HEK293 (cell line): Measurements from ENCODE around the gene C1orf141.

ENCODE experiments used
- CTCF ChIA-PET: fragments of 350-600 bp; formaldehyde crosslinking; extraction: SDS; loops from one replicate; lab custom pipeline; 2021; ENCODE audit warnings: antibody characterized with exemption; lab: Yijun Ruan, JAX
- POLR2A ChIA-PET: fragments of 300-600 bp; formaldehyde crosslinking; extraction: SDS; loops from one replicate; lab custom pipeline; 2020; ENCODE audit warnings: antibody characterized with exemption, inconsistent platforms; lab: Yijun Ruan, JAX
- H3K27ac ChIP-seq: fragments of 200-500 bp; sonication (Bioruptor generic); 2 replicates; pipeline ENCODE4 v1.5.1; 2014; ENCODE audit warnings: low read depth, low read length, control low read depth, inconsistent platforms; ENCODE audit errors: extremely low read depth
- H3K36me3 ChIP-seq, 2 experiments: fragments of 200-500 bp in 1 of 2; sonication (Bioruptor generic) in 1 of 2; 1 replicate in 1 of 2; 2 replicates in 1 of 2; pipeline ENCODE4 v1.5.1; 2014 to 2017; ENCODE audit warnings: inconsistent platforms in 2 of 2, low read length in 2 of 2; ENCODE audit not compliant: control insufficient read depth in 2 of 2, insufficient read depth in 1 of 2
- H3K4me1 ChIP-seq: fragments of 200-500 bp; sonication (Bioruptor generic); 2 replicates; pipeline ENCODE4 v1.5.1; 2014; ENCODE audit warnings: mild to moderate bottlenecking, low read length, inconsistent platforms; ENCODE audit not compliant: control insufficient read depth, insufficient read depth
- H3K4me3 ChIP-seq: 2 replicates; pipeline ENCODE4 v1.5.1; 2011; ENCODE audit warnings: low read depth, mild to moderate bottlenecking, control low read depth, low read length, moderate library complexity
- H3K9me3 ChIP-seq: fragments of 200-500 bp; sonication (Bioruptor generic); 2 replicates; pipeline ENCODE4 v1.5.1; 2014; ENCODE audit warnings: low read depth, low read length, inconsistent platforms; ENCODE audit not compliant: control insufficient read depth, insufficient read depth
- KLF17 ChIP-seq: fragments of 450-650 bp; formaldehyde crosslinking; IDR thresholded peaks from 2 replicates; pipeline ENCODE4 v1.5.1; 2016; ENCODE audit warnings: missing biosample characterization, missing genetic modification characterization
- MYNN ChIP-seq: fragments of 450-650 bp; formaldehyde crosslinking; IDR thresholded peaks from 2 replicates; pipeline ENCODE4 v1.5.1; 2016; ENCODE audit warnings: missing biosample characterization, missing genetic modification characterization, borderline replicate concordance
- PATZ1 ChIP-seq: fragments of 450-650 bp; formaldehyde crosslinking; IDR thresholded peaks from 2 replicates; pipeline ENCODE4 v1.5.1; 2016; ENCODE audit warnings: missing biosample characterization, missing genetic modification characterization
- PRDM10 ChIP-seq: fragments of 450-650 bp; formaldehyde crosslinking; IDR thresholded peaks from 2 replicates; pipeline ENCODE4 v1.5.1; 2016; ENCODE audit warnings: missing biosample characterization, missing genetic modification characterization
- SP3 ChIP-seq: fragments of 450-650 bp; formaldehyde crosslinking; IDR thresholded peaks from 2 replicates; pipeline ENCODE4 v1.5.1; 2016; ENCODE audit warnings: missing biosample characterization, missing genetic modification characterization
- ZBTB10 ChIP-seq: fragments of 450-650 bp; formaldehyde crosslinking; IDR thresholded peaks from 2 replicates; pipeline ENCODE4 v1.5.1; 2016; ENCODE audit warnings: missing biosample characterization, missing genetic modification characterization
- ZBTB48 ChIP-seq: fragments of 450-650 bp; formaldehyde crosslinking; IDR thresholded peaks from 2 replicates; pipeline ENCODE4 v1.5.1; 2016; ENCODE audit warnings: missing biosample characterization, missing genetic modification characterization
- ZFP3 ChIP-seq: fragments of 450-650 bp; formaldehyde crosslinking; IDR thresholded peaks from 2 replicates; pipeline ENCODE4 v1.5.1; 2016; ENCODE audit warnings: low read depth, missing biosample characterization, missing genetic modification characterization
- ZNF248 ChIP-seq: fragments of 450-650 bp; formaldehyde crosslinking; IDR thresholded peaks from 2 replicates; pipeline ENCODE4 v1.5.1; 2017; ENCODE audit warnings: missing biosample characterization, missing genetic modification characterization
- ZNF37A ChIP-seq: fragments of 450-650 bp; IDR thresholded peaks from 2 replicates; pipeline ENCODE4 v1.5.1; 2018; ENCODE audit warnings: missing biosample characterization, missing genetic modification characterization
- ZNF48 ChIP-seq: fragments of 450-650 bp; formaldehyde crosslinking; IDR thresholded peaks from 2 replicates; pipeline ENCODE4 v1.5.1; 2016; ENCODE audit warnings: missing biosample characterization, missing genetic modification characterization
- ZNF501 ChIP-seq: fragments of 450-650 bp; formaldehyde crosslinking; IDR thresholded peaks from 2 replicates; pipeline ENCODE4 v1.5.1; 2016; ENCODE audit warnings: missing biosample characterization, missing genetic modification characterization
- ZNF549 ChIP-seq: fragments of 450-650 bp; IDR thresholded peaks from 2 replicates; pipeline ENCODE4 v1.5.1; 2018; ENCODE audit warnings: missing biosample characterization, missing genetic modification characterization, mild to moderate bottlenecking, inconsistent platforms, moderate library complexity
- ZNF629 ChIP-seq: fragments of 450-650 bp; formaldehyde crosslinking; IDR thresholded peaks from 2 replicates; pipeline ENCODE4 v1.5.1; 2017; ENCODE audit warnings: missing biosample characterization, missing genetic modification characterization
- ZNF677 ChIP-seq: fragments of 450-650 bp; IDR thresholded peaks from 2 replicates; pipeline ENCODE4 v1.5.0; 2018; ENCODE audit warnings: missing biosample characterization, mild to moderate bottlenecking, missing genetic modification characterization, moderate library complexity
- ZNF707 ChIP-seq: fragments of 450-650 bp; formaldehyde crosslinking; IDR thresholded peaks from 2 replicates; pipeline ENCODE4 v1.5.1; 2016; ENCODE audit warnings: missing biosample characterization, missing genetic modification characterization
- ZNF843 ChIP-seq: fragments of 450-650 bp; formaldehyde crosslinking; IDR thresholded peaks from 2 replicates; pipeline ENCODE4 v1.5.1; 2016; ENCODE audit warnings: missing biosample characterization, missing genetic modification characterization
- ZSCAN18 ChIP-seq: fragments of 450-650 bp; formaldehyde crosslinking; IDR thresholded peaks from 2 replicates; pipeline ENCODE4 v1.5.1; 2016; ENCODE audit warnings: missing biosample characterization, missing genetic modification characterization

The C1orf141 gene

GRCh38 chr1:67138813-67139499 lies 4.2 kb upstream of the C1orf141 start (continued):
- no peak for TF ChIP-seq PATZ1 (tag by site-specific recombination)
- TF ChIP-seq ZNF549, result no peak
- TF ChIP-seq, all 188 proteins: peak for 0

GRCh38 chr1:67137307-67137753 lies 2.6 kb upstream of the C1orf141 start:
- ChIA-PET POLR2A (no interaction called here), CTCF (interaction anchor here (2.3 kb wide), 1 partner anchor 11 kb away, joined by 12 read pairs; no protein-coding TSS in a partner anchor)
- TF ChIP-seq ZNF843 (tag by site-specific recombination) (no peak), PRDM10 (tag by site-specific recombination) (no peak), ZNF501 (no peak), ZNF549 (no peak), SP3 (no peak), KLF17 (tag by site-specific recombination) (no peak), ZNF48 (tag by site-specific recombination) (no peak)
- H3K4me3 ChIP-seq, result no peak overlapping the region
- no peak overlapping the region for H3K27ac ChIP-seq
- no peaks in the 10 kb centered on the region for H3K36me3 ChIP-seq
- no peaks in the 10 kb centered on the region for H3K4me1 ChIP-seq
- H3K9me3 ChIP-seq, result no peaks in the 10 kb centered on the region

GRCh38 chr1:67135354-67135753 lies 584 bp upstream of the C1orf141 start:
- CTCF ChIA-PET, result interaction anchor here (0.6 kb wide), 2 partner anchors 21 to 67 kb away, joined by 3 to 5 read pairs; no protein-coding TSS in a partner anchor
- H3K9me3 ChIP-seq, result no peaks in the 10 kb centered on the region
- no peaks in the 10 kb centered on the region for H3K4me1 ChIP-seq
- H3K4me3 ChIP-seq, result no peak overlapping the region
- no peak overlapping the region for H3K27ac ChIP-seq
- H3K36me3 ChIP-seq, result no peaks in the 10 kb centered on the region
- POLR2A ChIA-PET, result no interaction called here
- no peak for TF ChIP-seq ZNF629 (tag by site-specific recombination)
- no peak for TF ChIP-seq ZNF707
- TF ChIP-seq ZBTB48, result no peak
- no peak for TF ChIP-seq ZSCAN18 (tag by site-specific recombination)
- TF ChIP-seq MYNN (tag by site-specific recombination), result no peak
- no peak for TF ChIP-seq ZNF37A (tag by site-specific recombination)
- no peak for TF ChIP-seq ZBTB10 (tag by site-specific recombination)
- TF ChIP-seq ZFP3 (tag by site-specific recombination), result no peak
- TF ChIP-seq PATZ1 (tag by site-specific recombination), result no peak
- no peak for TF ChIP-seq ZNF248 (tag by site-specific recombination)
- no peak for TF ChIP-seq ZNF677
